NCI-H2107 (cell line): Measurements from ENCODE around the gene ARHGEF11.

Experiments used
- DNase-seq: peaks from one replicate; lab custom pipeline; 2025; lab: John Stamatoyannopoulos, UW

ARHGEF11 gene

DNA sequence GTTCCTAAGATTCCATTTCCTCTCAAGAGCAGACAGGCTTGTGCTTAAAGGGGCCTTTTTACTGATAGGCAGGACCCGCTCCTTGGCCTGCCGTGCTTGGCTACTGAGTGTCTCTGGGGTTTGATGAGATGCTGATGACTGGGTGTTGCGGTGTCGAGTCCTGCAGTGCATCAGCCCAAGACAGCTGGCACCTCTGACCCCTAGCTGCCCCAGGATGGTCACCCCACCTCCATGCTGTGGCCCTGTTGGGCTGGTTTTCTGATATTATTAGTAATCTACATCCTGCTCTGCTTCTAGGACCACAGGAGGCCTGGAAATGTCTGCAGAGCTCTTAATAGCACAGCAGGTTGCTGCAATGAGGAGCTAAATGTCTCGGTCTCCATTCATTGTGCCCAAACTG, 96.4 kb downstream of the ARHGEF11 start:
- DNase-seq, result no peak

DNA sequence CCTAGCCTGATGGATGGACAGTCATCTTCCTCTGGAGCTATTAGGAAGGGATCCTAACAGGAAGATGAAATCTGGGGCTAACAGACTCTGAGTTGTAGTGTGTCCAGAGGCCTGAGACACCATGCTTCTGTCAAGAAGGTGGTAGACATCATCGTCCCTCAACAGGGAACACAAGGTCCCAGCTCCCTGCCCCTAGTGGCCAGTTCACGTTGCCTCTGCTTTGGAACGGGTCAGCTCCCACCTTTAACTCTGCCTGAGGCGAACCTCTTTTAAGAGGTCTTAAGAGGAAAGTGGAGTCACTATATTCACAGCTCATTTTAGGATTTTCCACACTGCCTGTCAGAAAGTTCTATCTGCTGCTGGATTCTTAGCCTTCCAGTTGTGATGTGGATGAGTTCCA, 96.8 kb downstream of the ARHGEF11 start:
- no peak for DNase-seq

DNA sequence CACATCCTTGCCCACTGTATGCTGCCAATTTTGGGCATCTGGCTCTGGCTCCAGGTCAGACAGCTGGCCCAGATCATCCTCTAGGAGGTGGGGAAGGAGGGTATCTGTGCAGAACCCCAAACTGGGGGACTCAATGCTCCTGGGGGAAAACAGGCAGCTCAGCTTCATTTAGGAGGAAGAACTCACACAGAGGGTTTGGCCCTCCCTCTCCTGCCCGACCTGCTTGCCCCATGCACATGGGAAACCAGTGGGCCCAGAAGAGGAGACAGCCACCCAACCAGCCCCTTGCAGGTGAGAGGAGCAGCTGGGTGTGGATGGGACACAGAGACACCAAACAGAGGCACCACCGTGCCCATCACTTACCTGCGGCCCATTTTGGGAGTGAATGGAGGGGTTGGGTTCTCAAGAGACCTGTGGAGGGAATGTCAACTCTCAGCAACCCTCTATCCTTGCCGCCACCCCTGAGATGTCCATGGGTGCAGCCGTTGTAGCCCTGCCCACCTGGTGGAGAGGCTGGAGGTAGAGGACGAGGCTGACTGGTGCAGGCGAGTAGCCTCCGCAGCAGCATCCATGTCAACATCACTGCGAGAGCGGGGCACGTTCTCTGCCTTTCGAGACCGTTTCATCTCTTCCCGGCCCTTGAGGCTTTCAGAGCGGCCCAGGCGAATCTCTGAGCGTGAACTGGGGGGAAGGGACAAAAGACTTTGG, 97.6 kb downstream of the ARHGEF11 start:
- no peak for DNase-seq

- DNase-seq, result no peak
Observed at GRCh38 chr1:156947127-156947526, 98.4 kb downstream of the ARHGEF11 start.

DNA sequence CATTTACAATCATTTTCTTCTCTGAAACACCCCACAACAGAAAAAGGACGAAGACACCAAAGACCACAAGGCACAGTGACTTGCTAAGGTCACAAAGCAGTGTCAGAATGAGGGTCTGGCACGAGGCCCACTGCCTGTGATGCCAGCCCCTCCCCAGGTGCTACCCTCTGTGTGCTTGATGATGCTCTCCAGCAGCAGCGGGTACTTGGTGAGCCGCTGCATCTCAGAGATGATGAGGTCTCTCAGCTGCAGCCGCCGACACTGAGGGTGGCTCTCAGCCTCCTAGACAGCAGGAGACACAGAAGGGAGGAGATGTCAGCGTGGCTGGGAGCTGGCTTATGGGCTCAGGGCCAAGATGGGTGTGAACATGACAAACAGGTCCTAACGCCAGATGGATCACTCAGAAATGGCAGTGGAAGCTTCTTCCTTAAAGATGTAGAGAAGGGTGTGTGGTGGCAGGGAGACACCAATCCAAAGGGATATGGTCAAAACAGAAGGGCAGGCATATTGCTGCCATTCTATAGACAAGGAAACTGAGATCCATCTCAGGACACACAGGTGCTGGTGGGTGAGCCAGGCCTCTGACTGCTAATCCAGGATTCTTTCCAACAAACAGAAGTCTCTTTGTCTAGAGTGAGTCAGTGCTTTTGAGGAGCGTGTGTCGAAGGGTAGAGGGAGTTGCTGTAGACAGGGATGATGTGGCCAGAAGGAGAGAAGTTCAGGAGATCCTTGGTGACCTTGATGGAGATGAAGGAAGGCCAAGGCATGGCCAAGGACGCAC, 99.5 kb downstream of the ARHGEF11 start:
- no peak for DNase-seq

GRCh38 chr1:156944848-156945247, 100.7 kb downstream of the ARHGEF11 start:
- DNase-seq, result no peak

DNA sequence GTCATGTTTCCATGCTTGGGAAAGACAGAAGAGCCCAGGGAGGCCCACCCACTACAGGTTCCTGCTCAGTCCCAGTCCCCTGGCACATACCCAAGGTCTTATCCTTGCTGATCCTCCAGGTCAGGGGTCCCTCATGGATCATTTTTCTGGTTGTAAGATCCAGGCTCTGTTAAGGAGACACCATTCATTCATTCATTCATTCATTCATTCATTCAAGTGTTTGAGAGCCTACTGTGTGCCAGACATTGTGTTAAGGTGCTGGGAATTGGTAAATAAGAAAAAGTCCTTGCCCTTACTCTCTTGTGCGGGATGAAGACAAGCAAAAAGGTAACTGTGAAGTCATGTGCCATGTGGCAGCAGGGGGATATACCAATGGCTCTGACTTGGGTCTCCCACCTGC, 101.3 kb downstream of the ARHGEF11 start:
- DNase-seq, result no peak

DNA sequence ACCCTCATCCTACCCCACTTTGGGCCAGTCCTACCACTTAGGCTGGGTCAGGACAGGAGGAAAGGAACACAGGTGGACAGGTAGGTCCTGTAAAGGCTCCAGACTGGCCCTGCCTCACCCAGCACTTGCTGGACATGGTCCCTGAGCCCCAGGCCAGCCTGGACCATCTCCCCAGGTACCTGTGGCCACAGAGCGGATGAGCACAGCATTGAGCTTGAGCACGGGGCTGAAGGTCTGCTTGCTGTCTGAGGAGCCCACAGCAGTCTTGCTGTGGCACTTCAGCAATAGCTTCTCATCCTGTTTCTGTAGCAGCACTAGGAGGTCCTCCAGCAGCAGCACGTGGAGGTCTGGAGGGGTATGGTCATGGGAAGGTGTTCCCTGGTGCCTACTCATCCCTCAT, 101.8 kb downstream of the ARHGEF11 start:
- DNase-seq, result no peak

GRCh38 chr1:156942576-156942975, 103.0 kb downstream of the ARHGEF11 start:
- DNase-seq, result no peak

DNA sequence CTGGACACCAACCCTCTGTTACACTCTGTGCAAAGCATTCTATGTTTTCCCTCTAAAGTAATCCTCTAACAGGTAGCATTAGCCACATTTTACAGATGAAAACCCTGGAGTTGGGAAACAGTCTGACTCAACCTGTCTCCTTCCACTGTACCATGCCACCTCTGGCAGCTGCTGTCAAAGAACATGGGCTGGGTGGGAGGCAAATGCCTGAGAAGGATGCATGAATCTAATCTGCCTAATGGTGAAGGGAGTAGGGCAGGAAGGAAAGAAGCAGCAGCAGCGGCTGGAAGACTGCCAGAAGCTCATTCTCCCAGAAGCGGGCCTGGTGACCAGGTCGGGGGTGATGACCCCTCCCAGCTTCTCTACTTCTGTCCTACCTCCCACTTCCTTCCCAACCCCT, 103.4 kb downstream of the ARHGEF11 start:
- DNase-seq, result no peak

GRCh38 chr1:156941675-156942074, 103.9 kb downstream of the ARHGEF11 start:
- DNase-seq, result no peak

DNA sequence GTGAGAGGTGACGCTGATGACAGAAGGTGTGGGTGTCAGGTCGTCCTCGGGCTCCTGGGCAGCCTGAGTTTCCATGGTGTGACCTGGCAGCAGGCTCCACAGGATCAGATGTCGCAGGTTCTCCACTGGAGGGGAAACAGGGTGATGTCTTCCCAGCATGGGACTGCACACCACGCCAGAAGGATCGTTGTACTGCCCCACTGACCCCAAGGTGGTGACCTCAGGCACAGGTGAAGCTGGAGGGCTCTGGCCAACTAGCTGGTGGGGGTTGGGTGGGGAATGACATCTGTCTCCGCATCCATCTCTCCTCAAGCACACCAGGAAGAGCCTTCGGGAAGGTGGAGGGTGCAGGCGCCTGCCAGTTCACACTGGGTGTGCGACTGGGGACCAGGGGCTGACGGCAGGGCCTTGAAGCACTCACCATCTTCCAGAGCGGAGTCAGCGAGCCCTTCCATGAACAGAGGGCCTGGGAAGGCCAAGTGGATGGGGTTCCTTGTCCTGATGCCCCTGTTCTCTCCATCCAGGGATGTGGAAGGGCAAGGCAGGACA, 105.7 kb downstream of the ARHGEF11 start:
- no peak for DNase-seq

DNA sequence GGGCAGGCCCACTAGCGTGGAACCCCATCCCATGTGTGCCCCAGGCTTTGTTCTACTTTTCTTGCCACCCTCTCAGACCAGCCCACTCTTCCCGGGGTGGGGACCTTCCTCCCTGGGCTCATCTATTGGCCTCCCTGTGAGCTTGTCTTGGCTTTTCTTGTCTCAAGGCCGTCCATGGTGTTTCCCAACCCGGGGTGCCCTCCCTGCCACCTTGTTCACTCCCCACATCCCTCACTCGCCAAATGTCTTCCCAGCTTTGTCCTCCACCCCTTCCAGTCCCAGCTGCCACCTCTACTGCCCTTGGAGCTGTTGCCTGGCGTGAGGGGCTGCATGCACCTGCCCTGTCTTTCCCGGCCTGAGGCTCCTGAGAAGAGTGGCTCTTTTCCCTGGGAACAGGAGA, 106.7 kb downstream of the ARHGEF11 start:
- no peak for DNase-seq

DNA sequence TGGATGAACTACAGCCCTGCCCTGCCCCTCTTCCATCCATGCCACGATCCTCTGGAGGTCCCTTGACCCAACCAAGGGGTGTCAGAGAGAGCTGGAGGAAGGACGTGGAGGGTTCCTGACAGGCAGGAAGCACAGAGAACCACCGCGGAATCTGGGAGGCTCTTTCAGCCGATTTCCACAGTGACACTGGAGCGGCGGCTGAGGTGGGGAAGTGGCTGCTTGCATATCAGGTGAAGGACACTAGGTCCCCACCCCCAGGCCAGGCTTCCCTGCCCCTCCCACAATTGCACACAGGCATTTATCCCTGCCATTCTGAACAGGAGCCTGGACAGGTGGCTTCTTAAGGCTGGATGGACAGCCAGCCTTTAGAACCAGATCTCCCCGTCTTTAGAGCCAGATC, 107.7 kb downstream of the ARHGEF11 start:
- no peak for DNase-seq

DNA sequence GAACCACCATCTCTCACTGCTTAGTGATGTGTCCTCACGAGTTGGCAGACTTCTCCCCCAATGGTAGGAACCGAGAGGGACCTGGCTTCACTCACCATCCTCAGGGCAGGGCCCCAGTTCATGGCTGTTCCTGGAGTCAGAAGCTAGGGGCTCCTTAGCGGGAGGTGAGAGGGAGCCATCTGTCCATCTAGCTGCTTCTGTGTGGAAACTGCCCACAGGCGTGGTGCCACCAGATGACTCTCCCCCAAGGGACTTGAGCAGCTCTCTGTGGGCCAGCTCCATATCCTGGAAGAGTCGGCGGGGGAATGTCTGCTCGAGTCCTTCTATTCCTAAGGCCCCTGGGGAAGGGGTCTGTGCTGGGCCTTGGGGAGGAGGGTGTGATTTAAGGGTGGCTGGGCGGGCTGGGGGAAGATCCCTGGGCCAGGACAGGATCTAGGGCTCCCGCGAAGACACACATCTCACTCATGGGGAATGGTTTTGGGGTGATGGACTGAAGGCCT, 108.8 kb downstream of the ARHGEF11 start:
- no peak for DNase-seq

GRCh38 chr1:156936191-156936590, 109.4 kb downstream of the ARHGEF11 start:
- no peak for DNase-seq

- DNase-seq, result no peak
Observed at GRCh38 chr1:156935505-156936128, 109.9 kb downstream of the ARHGEF11 start.

GRCh38 chr1:156933136-156933535, 112.4 kb downstream of the ARHGEF11 start:
- DNase-seq, result no peak

GRCh38 chr1:156931974-156932710, 113.4 kb downstream of the ARHGEF11 start:
- DNase-seq, result no peak

- no peak for DNase-seq
Observed at GRCh38 chr1:156931211-156931952, 114.2 kb downstream of the ARHGEF11 start.

DNA sequence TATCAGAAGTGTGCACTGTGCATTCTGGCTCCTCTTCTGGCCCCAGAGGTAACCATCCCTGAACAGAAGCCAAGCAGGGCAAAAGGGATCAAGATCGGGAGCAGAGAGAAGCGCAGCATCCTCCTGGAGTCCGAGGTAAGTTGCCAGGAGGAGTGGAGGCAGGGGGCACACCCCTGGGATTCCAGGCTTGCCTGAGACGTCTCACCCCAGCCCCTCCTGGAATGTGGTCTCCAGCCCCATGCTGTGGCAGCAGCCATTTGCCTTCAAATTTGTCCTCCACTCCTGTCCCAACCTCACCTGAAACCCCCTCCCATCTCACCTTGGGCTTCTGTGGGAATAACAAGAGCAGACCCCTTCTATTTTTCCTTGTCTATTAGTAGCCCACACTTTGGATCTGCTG, 115.1 kb downstream of the ARHGEF11 start:
- DNase-seq, result no peak
